Brain microvascular endothelial cell (primary cell): ENCODE data around the gene TULP4.
A peak's percentile ranks its signal among the peaks of the same experiment; 100 is the strongest.

Source experiments
- DNase-seq: peaks from one replicate; pipeline ENCODE4 v3.0.0-alpha.2; 2020
- H3K27ac ChIP-seq: fragments of 250-450 bp; sonication (Bioruptor Pico); 2 replicates; pipeline ENCODE4 v1.5.1; 2020; ENCODE audit warnings: mild to moderate bottlenecking, moderate library complexity
- H3K27me3 ChIP-seq: fragments of 250-450 bp; sonication (Bioruptor Pico); replicated peaks from 2 replicates; pipeline ENCODE4 v1.5.1; 2020; ENCODE audit warnings: mild to moderate bottlenecking
- H3K36me3 ChIP-seq: fragments of 250-450 bp; sonication (Bioruptor Pico); replicated peaks from 2 replicates; pipeline ENCODE4 v1.5.1; 2020; ENCODE audit warnings: mild to moderate bottlenecking
- H3K4me3 ChIP-seq: 2 replicates; pipeline ENCODE4 v1.5.1; 2011; ENCODE audit warnings: low read depth, mild to moderate bottlenecking, control low read depth, low read length, moderate library complexity
- in situ Hi-C: cut with HindIII; loops from 2 replicates; pipeline ENCODE4 v1.10.0; 2017; ENCODE audit warnings: low sequenced_read_pairs, low pct_ligation_motif_present
- TF ChIP-seq, protein P1 (sequence below): IDR thresholded peaks from 2 replicates; pipeline ENCODE4 v1.5.1; 2011; ENCODE audit warnings: low read depth, mild to moderate bottlenecking, moderate library complexity, low read length, control low read depth, inconsistent platforms; ENCODE audit errors: missing control alignments

The TULP4 gene

DNA sequence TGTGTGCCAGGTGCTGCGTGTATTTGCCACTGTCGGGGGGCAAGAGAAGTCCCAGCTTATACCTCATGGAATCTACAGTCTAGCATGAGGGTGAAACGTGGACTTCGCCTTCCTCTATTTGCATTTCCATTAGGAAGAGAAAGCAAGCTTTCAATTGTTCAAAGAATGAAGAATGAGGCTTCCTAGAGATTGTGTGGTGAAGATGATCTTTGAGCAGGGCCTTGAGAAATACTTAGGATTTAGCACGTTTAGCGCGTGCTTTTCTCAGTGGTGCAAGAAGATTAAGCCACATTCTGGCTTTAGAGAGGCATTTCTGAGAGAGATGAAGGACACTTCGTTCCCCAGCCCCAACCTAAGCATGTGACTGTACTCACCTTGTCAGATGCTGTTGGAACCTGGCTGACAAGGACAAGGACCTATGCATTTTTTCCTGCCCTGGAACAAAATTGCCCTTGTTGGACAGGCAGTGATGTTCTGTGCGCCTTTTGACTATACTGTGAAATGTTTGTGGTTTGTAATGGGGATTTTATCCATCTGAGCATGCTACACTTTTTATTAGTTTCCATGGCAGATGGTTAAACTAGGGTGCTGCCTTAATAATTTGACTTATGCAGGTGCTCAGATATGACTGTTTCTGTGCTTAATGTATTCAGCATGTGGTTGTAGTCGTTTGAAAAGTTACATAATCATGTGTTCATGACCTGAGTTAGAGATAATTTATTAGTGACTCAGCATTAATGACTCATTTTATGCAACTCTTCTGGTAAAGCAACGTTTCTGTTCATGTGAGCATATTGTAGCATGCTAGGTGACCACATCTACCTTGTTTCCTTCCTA lies 10.7 kb downstream of the TULP4 start:
- Histone ChIP-seq H3K27ac (no peak overlapping the region), H3K36me3 (no peaks in the 10 kb centered on the region), H3K4me3 (no peak overlapping the region), H3K27me3 (no peaks in the 10 kb centered on the region)
- TF ChIP-seq, protein P1, sequence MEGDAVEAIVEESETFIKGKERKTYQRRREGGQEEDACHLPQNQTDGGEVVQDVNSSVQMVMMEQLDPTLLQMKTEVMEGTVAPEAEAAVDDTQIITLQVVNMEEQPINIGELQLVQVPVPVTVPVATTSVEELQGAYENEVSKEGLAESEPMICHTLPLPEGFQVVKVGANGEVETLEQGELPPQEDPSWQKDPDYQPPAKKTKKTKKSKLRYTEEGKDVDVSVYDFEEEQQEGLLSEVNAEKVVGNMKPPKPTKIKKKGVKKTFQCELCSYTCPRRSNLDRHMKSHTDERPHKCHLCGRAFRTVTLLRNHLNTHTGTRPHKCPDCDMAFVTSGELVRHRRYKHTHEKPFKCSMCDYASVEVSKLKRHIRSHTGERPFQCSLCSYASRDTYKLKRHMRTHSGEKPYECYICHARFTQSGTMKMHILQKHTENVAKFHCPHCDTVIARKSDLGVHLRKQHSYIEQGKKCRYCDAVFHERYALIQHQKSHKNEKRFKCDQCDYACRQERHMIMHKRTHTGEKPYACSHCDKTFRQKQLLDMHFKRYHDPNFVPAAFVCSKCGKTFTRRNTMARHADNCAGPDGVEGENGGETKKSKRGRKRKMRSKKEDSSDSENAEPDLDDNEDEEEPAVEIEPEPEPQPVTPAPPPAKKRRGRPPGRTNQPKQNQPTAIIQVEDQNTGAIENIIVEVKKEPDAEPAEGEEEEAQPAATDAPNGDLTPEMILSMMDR, result no peak
- in situ Hi-C loops, result no loop called here
- no peak for DNase-seq

GRCh38 chr6:158323561-158323958 lies 11.3 kb downstream of the TULP4 start:
- no peak overlapping the region for H3K27ac ChIP-seq
- no peaks in the 10 kb centered on the region for H3K27me3 ChIP-seq
- in situ Hi-C loops, result no loop called here
- H3K4me3 ChIP-seq, result no peak overlapping the region
- H3K36me3 ChIP-seq, result no peaks in the 10 kb centered on the region
- no peak for DNase-seq
- TF ChIP-seq, protein P1, result no peak

GRCh38 chr6:158324136-158324535 lies 11.9 kb downstream of the TULP4 start:
- in situ Hi-C loops, result no loop called here
- H3K27ac ChIP-seq, result no peak overlapping the region
- TF ChIP-seq, protein P1, result no peak
- H3K27me3 ChIP-seq, result no peaks in the 10 kb centered on the region
- DNase-seq, result peak; percentile 11
- no peaks in the 10 kb centered on the region for H3K36me3 ChIP-seq
- H3K4me3 ChIP-seq, result no peak overlapping the region

- Histone ChIP-seq H3K36me3 (no peaks in the 10 kb centered on the region), H3K27me3 (no peaks in the 10 kb centered on the region), H3K27ac (no peak overlapping the region), H3K4me3 (no peak overlapping the region)
- TF ChIP-seq, protein P1, result no peak
- in situ Hi-C loops, result no loop called here
- no peak for DNase-seq
Measured at GRCh38 chr6:158327211-158327610, 14.9 kb downstream of the TULP4 start.

- TF ChIP-seq, protein P1, result no peak
- no peaks in the 10 kb centered on the region for H3K27me3 ChIP-seq
- no peak overlapping the region for H3K27ac ChIP-seq
- H3K36me3 ChIP-seq, result no peaks in the 10 kb centered on the region
- DNase-seq, result no peak
- in situ Hi-C loops, result no loop called here
- no peak overlapping the region for H3K4me3 ChIP-seq
Measured at GRCh38 chr6:158328952-158329351, 16.7 kb downstream of the TULP4 start.

- H3K27ac ChIP-seq, result no peak overlapping the region
- DNase-seq, result no peak
- H3K36me3 ChIP-seq, result no peaks in the 10 kb centered on the region
- in situ Hi-C loops, result no loop called here
- TF ChIP-seq, protein P1, result no peak
- H3K27me3 ChIP-seq, result no peaks in the 10 kb centered on the region
- H3K4me3 ChIP-seq, result no peak overlapping the region
Measured at GRCh38 chr6:158329531-158329930, 17.3 kb downstream of the TULP4 start.
